Brain microvascular endothelial cell (primary cell): ENCODE results near the gene TUBE1.
"Not testable (repeated sequence)": the region's sequence is repeated elsewhere in the genome, so short reads cannot be mapped to it uniquely, and the experiment has no call there.

Source experiments
- DNase-seq: peaks from one replicate; pipeline ENCODE4 v3.0.0-alpha.2; 2020
- H3K27ac ChIP-seq: fragments of 250-450 bp; sonication (Bioruptor Pico); 2 replicates; pipeline ENCODE4 v1.5.1; 2020; ENCODE audit warnings: mild to moderate bottlenecking, moderate library complexity
- H3K27me3 ChIP-seq: fragments of 250-450 bp; sonication (Bioruptor Pico); replicated peaks from 2 replicates; pipeline ENCODE4 v1.5.1; 2020; ENCODE audit warnings: mild to moderate bottlenecking
- H3K36me3 ChIP-seq: fragments of 250-450 bp; sonication (Bioruptor Pico); replicated peaks from 2 replicates; pipeline ENCODE4 v1.5.1; 2020; ENCODE audit warnings: mild to moderate bottlenecking
- H3K4me3 ChIP-seq: 2 replicates; pipeline ENCODE4 v1.5.1; 2011; ENCODE audit warnings: low read depth, mild to moderate bottlenecking, control low read depth, low read length, moderate library complexity
- in situ Hi-C: cut with HindIII; loops from 2 replicates; pipeline ENCODE4 v1.10.0; 2017; ENCODE audit warnings: low sequenced_read_pairs, low pct_ligation_motif_present
- TF ChIP-seq, protein P1 (sequence below): IDR thresholded peaks from 2 replicates; pipeline ENCODE4 v1.5.1; 2011; ENCODE audit warnings: low read depth, mild to moderate bottlenecking, moderate library complexity, low read length, control low read depth, inconsistent platforms; ENCODE audit errors: missing control alignments

The TUBE1 gene

DNA sequence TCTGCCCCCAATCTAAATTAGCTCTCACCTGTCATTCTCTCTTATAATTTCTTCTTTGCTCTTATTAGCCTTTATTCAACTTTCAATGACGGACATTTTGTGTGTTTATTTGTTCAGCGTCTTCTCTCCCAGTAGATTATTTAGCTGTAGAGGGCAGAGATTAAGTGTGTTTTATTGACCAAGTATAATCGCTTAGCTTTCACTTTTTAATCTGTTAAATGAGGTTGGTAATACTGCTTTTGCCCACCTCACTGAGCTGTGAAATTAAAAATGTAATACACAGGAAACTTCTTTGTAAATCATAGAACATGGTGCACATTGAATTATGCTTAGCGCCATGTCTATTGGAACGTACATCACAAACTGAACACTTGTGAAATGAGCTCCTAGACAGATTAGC, 36.9 kb downstream of the TUBE1 start:
- DNase-seq = no peak
- H3K36me3 ChIP-seq = no peaks in the 10 kb centered on the region
- no peak overlapping the region for H3K4me3 ChIP-seq
- in situ Hi-C loops = no loop called here
- no peak overlapping the region for H3K27ac ChIP-seq
- TF ChIP-seq, protein P1, sequence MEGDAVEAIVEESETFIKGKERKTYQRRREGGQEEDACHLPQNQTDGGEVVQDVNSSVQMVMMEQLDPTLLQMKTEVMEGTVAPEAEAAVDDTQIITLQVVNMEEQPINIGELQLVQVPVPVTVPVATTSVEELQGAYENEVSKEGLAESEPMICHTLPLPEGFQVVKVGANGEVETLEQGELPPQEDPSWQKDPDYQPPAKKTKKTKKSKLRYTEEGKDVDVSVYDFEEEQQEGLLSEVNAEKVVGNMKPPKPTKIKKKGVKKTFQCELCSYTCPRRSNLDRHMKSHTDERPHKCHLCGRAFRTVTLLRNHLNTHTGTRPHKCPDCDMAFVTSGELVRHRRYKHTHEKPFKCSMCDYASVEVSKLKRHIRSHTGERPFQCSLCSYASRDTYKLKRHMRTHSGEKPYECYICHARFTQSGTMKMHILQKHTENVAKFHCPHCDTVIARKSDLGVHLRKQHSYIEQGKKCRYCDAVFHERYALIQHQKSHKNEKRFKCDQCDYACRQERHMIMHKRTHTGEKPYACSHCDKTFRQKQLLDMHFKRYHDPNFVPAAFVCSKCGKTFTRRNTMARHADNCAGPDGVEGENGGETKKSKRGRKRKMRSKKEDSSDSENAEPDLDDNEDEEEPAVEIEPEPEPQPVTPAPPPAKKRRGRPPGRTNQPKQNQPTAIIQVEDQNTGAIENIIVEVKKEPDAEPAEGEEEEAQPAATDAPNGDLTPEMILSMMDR = no peak
- H3K27me3 ChIP-seq = no peaks in the 10 kb centered on the region

DNA sequence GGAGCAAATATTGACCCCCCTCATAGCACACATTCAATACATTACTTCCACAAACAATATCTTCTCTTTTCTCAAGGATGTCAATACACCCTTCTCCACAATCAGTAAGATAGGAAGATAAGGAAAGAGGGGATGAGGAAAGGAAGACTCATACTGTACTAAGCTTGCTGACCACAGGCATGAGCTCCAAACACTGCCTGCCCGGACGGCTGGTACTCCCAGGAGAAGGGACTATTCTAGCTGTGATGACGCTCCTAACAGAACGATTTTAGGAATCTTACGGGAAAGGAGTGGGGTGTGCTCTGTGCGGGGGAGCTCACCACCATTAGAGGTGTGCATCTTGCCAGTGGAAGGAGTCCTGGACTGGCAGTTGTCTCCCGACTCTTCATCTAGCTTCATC, 37.3 kb downstream of the TUBE1 start:
- Histone ChIP-seq H3K27me3 (no peaks in the 10 kb centered on the region), H3K4me3 (no peak overlapping the region), H3K27ac (no peak overlapping the region), H3K36me3 (no peaks in the 10 kb centered on the region)
- in situ Hi-C loops = no loop called here
- DNase-seq = no peak
- TF ChIP-seq, protein P1 = no peak

DNA sequence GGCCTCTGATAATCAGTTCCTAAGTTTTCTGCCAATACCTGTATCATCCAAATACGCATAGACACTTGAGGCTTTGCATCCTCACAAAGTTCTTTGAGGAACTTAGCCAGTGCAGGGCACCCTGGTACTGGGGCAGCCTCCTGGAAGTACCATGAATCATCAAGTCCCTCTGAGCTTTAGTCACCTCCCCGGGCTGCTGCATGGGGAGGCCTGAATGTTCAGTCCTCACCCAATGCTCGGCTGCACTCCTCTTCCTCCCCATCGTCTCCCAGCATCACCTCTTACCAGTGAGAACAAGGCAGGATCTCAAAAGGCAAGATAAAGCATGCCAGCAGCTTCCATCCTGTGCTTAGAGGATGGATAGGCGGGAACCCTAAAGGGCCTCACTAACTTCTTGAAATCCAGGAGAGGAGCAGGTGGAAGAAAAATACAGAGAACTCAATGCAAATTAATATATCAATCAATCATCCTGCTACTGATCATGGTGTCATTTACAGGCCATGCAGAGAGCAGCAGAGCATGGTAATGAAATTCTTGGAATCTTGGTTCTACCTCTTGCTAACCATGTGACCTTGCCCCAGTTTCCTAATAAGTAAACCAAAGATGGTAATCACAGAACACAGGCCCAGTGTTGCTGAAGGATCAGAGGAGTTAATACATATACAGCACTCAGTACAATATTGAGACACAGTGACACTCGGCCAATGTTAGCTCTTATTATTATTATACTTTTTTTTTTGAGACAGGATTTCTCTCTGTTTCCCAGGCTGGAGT, 38.1 kb downstream of the TUBE1 start:
- no peak overlapping the region for H3K4me3 ChIP-seq
- no peaks in the 10 kb centered on the region for H3K27me3 ChIP-seq
- H3K27ac ChIP-seq = no peak overlapping the region
- TF ChIP-seq, protein P1 = no peak
- DNase-seq = no peak
- no peaks in the 10 kb centered on the region for H3K36me3 ChIP-seq
- in situ Hi-C loops = no loop called here

DNA sequence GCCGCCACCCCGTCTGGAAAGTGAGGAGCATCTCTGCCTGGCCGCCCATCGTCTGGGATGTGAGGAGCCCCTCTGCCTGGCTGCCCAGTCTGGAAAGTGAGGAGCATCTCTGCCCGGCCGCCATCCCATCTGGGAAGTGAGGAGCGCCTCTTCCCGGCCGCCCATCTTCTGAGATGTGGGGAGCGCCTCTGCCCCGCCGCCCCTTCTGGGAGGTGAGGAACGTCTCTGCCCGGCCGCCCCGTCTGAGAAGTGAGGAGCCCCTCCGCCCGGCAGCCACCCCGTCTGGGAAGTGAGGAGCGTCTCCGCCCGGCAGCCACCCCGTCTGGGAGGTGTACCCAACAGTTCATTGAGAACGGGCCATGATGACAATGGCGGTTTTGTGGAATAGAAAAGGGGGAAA, 39.8 kb downstream of the TUBE1 start:
- H3K27ac ChIP-seq, H3K36me3 ChIP-seq, DNase-seq, H3K4me3 ChIP-seq, H3K27me3 ChIP-seq, in situ Hi-C loops: not testable (repeated sequence)

DNA sequence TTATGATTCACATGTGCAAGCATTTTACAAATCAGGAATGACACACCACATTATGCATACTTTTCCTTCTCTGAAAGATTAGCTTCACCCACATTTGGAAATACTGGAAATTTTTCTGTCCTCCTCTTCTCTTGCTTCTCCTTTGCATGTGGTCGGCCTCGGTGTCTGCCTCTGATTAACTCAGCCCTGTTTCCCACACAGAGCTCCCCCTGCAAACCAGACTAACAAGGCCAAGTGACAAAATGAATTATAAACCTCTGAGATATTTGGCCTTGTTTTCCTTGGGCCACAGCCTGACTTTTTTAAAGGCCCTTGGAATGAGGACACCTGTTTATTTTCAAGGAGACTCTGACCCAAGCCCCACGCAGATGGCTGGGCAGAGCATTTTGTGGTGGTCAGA, 42.4 kb downstream of the TUBE1 start:
- Histone ChIP-seq H3K27ac (peak overlapping the region; percentile 74), H3K27me3 (no peaks in the 10 kb centered on the region), H3K36me3 (no peaks in the 10 kb centered on the region), H3K4me3 (no peak overlapping the region)
- TF ChIP-seq, protein P1 = no peak
- in situ Hi-C loops = no loop called here
- DNase-seq = peak; percentile 87

DNA sequence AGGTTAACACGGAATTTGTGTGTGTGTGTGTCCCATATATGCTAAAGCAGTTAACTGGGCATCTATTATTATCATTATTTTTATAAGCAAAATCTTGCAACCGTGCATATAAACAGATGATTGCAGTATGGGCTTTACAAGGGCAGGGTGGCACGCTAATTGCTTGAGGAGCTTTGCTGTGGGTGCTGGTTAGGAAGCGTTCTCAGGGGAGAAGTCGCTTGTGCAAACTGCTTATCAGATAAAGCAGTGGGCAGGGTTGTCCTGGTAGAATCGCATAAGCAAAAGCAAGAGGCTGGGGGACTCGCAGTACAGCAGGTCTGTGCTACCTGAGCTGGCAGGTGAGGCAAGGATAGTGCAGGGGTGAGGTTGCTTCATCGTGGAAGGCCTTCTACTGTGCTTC, 43.1 kb downstream of the TUBE1 start:
- H3K4me3 ChIP-seq = no peak overlapping the region
- TF ChIP-seq, protein P1 = no peak
- in situ Hi-C loops = no loop called here
- H3K27ac ChIP-seq = peak overlapping the region; percentile 95
- no peaks in the 10 kb centered on the region for H3K36me3 ChIP-seq
- no peak for DNase-seq
- H3K27me3 ChIP-seq = no peaks in the 10 kb centered on the region
